NCI-H748 treated with DMSO at 0.1 percent for 48 hours (cell line): ENCODE data around the gene FUBP3.
A peak's percentile ranks its signal among the peaks of the same experiment; 100 is the strongest.
"Not testable (repeated sequence)": the region's sequence is repeated elsewhere in the genome, so short reads cannot be mapped to it uniquely, and the experiment has no call there.

ENCODE experiments used
- DNase-seq: peaks from one replicate; lab custom pipeline; 2025; lab: John Stamatoyannopoulos, UW

The FUBP3 gene

DNA sequence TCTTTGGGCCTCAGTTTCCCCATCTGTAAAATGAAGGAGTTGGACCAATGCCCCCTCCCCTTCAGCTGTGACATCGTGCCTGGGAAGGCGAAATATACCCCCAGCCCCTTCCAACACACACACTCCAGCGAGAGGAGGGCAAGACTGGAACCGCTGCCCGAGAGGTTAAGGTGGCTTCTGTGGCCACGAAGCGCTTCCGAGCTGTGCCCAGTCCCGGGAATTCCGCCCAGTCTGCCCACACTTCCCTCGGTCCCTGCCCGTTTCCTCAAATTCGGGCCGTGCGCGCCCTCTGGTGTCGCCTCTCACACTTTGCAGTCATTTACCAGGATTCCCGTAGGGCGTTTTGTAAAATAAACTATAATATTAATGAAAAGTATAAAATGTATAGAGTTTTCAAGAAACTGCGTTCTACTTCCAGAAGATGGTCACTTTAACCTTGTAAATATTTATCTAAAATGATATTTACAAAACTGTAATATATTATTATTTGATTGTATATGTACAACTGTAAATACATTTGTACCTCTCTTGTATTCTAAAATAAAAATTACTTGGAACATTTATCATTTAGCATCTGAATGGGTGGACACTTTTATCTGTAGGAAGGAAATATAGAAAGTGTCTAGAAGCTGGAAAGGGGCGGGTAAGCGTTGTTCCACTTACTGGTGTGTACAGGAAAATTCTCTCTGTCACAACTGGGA is 103.2 kb downstream of the FUBP3 start:
- DNase-seq = peak; percentile 74

DNA sequence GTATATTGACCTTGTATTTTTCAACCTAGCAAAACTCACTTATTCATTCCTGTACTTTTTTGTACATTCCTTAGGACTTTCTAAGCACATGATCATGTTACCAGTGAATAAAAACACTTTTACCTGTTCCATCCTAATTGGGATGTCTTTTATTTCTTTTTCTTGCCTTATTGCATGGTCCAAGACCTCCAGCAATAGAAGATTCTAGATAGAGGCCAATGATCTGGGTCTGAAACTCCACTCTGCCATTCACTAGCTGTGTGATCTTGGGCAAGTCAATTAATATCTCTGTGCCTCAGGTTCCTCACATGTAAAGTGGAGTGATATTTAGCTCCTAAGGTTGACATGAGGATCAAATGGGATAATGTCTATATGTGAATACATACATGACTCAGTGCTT is 105.7 kb downstream of the FUBP3 start:
- DNase-seq = no peak

DNA sequence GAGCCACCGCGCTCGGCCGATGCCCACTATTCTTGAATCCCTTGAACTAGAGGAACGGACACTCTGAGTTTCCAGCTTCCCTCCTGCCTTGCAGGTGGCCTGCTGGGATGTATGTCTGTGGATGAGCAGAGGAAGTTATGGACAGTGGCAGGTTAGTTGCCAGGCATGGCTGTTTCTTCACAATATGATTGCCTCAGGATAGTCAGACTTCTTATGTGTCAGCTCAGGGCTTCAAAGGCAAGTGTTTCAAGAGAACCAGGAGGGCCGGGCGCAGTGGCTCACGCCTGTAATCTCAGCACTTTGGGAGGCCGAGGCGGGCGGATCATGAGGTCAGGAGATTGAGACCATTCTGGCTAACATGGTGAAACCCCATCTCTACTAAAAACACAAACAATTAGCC is 106.6 kb downstream of the FUBP3 start:
- DNase-seq = not testable (repeated sequence)

DNA sequence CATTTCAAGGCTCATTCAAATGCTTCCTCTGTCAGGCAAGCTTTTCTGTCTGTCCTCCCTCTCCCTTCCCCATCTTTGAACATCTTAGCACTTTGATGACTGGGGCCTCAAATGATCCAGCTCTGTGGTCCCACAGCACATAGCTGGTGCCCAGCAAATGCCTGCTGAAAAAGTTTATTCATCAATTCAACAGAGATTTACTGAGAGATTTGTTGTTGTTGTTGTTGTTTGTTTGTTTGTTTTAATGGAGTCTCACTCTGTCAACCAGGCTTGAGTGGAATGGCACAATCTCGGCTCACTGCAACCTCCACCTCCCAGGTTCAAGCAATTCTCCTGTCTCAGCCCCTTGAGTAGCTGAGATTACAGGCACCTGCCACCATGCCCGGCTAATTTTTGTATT is 108.2 kb downstream of the FUBP3 start:
- no peak for DNase-seq
